HG03442 (cell line): Measurements from ENCODE around the gene FILIP1L.

ENCODE experiments used
- ATAC-seq: cut with Tn5 transposase; IDR thresholded peaks from one replicate; pipeline ENCODE4 v1.9.1; 2021; ENCODE audit warnings: mild to moderate bottlenecking, moderate library complexity; ENCODE audit not compliant: unreplicated experiment

FILIP1L gene

GRCh38 chr3:99817437-99818240, 296.7 kb downstream of the FILIP1L start, which contains the start of gene CMSS1:
Gene CMSS1 (plus strand): TSS chr3:99817862.
- ATAC-seq, result peak; percentile 94

DNA sequence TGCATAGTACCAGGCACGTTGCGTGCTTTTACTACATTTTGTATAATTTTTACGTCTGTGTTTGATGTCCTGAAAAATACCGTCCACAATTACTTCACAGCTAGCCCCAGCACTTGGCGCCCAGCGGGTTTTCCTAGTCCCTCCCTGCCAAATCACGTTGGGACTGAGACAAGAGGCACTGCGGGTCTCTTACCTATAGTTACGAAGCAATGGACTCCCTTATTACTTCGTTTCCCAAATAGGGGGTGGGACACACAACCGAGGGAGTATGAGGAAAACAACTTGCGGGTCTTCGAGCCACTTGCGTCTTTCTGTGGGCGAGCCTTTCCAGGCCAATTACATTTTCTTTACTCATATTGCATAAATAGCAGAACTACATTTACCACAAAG, 297.3 kb downstream of the FILIP1L start:
- ATAC-seq, result no peak

DNA sequence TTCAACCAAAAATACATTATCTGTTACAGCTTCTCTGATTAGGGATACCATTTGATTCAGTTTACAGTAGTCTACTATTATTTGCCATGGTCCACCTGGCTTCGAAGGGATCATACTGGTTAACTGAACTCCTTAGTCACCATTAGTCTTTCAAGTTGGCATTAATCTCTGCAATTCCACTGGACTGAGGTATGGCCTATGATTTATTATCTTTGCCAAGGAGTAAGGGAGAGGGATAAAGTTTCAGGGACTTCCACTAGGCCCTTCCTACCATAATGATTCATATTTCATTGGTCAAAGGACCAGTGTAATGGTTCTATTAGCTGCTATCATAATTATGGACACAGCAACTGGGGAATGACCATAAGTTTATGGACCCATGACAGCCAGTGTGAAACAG, 303.9 kb downstream of the FILIP1L start:
- ATAC-seq, result no peak

DNA sequence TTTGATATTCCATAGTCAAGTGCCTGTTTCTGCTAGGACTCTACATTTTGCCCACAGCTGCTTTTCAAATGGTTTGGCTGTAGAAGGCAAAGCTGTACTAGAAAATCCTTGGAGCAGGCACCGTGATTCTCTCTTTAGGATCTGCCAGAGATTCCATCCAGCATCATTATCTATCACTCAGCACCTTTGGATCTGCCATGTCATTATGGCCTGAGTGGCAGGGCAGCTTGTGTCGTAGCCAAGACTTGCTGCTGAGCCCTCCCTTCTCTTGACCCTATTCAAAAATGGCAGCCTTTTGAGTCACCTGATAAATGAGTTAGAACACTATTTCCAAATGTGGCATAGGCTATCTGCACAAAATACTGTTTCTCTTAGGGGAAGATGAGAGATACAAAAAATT, 304.7 kb downstream of the FILIP1L start:
- ATAC-seq, result no peak

DNA sequence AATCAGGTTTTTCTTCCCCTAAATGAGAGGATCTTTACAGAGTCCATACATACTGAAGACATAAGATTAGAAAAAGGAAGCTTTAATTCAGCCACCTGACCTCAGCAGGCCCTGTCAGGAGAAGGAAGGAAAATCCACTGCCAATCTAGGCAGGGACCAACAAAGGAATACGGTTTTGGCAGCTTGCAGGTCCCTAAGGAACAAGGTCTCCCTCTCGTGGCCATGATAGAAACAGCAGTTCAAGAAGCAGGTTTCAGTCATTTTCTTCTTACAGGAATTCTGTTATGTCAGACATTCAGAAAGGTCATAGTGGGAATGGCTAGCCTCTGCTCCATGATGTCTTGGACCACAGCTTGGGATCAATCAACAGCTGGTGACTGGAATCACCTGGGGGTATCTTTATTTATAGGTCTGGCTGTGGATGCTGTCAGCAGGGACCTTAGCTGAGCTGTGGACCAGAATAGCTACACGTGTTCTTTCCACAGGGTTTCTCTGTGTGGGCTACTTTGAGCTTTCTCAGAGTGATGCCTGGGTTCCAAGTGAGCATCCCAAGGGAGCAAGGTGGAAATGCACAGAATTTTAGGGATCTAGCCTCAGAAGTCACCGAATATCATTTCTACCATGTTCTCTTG, 306.0 kb downstream of the FILIP1L start:
- peak; percentile 74 for ATAC-seq

DNA sequence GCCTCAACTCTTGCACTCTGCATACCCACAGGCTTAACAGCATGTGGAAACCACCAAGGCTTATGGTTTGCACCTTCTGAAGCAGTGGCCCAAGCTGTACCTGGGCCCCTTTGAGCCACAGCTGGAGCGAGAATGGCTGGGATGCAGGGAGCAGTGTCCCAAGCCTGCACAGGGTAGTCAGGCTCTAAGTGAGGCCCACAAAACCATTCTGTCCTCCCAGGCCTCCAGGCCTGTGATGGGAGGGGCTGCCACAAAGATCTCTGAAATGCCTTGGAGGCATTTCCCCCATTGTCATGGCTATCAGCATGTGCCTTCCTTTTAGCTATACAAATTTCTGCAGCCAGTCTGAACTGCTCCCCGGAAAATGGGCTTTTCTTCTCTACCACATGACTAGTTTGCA, 309.1 kb downstream of the FILIP1L start:
- ATAC-seq, result no peak

- no peak for ATAC-seq
Measured at GRCh38 chr3:99803297-99803696, 311.0 kb downstream of the FILIP1L start.

DNA sequence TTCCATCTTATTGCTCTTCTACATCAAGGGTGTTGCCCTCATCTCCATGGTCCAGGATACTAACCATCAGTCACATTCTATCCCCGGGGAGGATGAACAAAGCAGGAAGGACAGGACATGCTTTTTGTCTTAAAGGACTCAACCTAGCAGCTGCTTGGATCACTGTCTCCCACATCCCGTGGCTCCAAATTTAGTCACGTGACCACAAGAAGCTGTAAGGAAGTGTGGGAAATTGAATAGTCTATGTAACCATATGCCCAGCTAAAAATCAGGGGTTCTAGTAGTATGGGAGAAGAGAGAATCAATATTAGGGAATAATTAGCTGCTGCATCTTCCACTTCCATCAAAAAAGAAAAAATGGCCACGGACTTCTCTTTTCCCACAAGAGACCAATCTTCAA, 314.9 kb downstream of the FILIP1L start:
- no peak for ATAC-seq

GRCh38 chr3:99795573-99795972, 318.7 kb downstream of the FILIP1L start:
- no peak for ATAC-seq

- no peak for ATAC-seq
Measured at GRCh38 chr3:99794485-99794884, 319.8 kb downstream of the FILIP1L start.

- ATAC-seq, result peak; percentile 99
Measured at GRCh38 chr3:99789011-99789721, 325.1 kb downstream of the FILIP1L start.
